HG03045 (cell line): ENCODE results near the gene SLC15A5.

Experiments used
- ATAC-seq: cut with Tn5 transposase; IDR thresholded peaks from one replicate; pipeline ENCODE4 v1.9.1; 2021; ENCODE audit warnings: mild to moderate bottlenecking, moderate library complexity; ENCODE audit not compliant: unreplicated experiment

SLC15A5 gene, protein sequence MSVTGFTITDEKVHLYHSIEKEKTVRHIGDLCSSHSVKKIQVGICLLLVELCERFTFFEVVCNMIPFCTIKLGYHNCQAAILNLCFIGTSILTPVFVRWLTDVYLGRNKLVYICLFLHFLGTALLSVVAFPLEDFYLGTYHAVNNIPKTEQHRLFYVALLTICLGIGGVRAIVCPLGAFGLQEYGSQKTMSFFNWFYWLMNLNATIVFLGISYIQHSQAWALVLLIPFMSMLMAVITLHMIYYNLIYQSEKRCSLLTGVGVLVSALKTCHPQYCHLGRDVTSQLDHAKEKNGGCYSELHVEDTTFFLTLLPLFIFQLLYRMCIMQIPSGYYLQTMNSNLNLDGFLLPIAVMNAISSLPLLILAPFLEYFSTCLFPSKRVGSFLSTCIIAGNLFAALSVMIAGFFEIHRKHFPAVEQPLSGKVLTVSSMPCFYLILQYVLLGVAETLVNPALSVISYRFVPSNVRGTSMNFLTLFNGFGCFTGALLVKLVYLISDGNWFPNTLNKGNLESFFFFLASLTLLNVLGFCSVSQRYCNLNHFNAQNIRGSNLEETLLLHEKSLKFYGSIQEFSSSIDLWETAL

DNA sequence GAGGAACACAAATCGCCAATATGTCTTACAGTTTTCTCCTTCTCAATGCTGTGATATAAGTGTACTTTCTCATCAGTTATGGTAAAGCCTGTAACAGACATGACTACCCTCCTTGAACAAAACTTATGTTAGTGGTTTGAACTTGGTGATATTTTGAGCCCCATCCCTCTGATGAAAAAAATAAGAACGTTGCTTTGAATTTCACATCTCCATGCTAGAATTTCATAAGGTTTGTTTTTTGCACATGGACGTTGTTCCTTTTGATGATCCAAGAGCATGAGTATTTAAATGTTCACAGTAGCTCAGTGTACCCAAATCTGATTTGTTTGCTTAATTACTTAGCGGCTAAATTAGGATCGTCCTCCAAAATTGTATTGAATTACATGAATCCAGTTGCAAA lies at the start of gene SLC15A5:
Gene SLC15A5, minus strand, starts transcription at position 101 of the 400 bp plus-strand sequence. Its CDS starts 0 bp downstream, at position 101.
- ATAC-seq = no peak

DNA sequence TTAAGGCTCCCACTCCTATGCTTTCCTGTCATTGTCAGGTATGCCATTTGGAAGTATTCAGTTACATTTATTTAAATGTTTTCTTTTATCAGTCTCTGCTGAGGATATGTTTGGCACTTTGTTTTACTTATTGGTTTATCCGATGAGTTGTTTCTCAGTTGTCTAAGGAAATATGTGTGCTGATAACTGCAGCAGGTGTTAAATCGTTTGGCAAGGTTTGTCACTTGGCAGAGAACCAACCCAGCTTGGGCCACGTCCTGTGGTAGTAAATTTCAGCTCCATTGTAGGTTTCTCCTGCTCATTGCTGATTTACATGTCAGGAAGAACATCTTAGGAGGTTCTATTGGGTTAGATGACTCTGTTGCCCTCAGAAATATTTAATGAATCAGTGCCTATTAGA lies 47.9 kb upstream of the SLC15A5 start:
- no peak for ATAC-seq

DNA sequence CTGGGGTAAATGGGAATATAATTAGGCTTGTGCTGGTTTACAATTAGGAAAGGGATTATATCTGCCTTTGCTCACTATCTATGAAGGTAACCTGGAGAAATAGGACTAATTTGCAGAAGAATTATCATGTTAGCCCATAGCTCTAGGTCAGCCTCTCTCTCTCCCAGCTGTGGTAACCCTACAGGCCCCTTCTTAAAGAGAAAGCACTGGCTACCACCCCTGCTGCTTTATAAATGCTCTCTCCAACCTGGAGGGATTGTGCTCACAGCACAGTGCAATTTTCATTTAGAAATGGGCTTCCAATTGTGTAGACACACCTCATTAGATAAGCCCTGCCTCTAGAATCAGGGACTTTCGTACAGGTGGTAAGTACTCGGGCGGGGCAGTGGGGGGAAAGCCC lies 47.3 kb upstream of the SLC15A5 start:
- no peak for ATAC-seq

DNA sequence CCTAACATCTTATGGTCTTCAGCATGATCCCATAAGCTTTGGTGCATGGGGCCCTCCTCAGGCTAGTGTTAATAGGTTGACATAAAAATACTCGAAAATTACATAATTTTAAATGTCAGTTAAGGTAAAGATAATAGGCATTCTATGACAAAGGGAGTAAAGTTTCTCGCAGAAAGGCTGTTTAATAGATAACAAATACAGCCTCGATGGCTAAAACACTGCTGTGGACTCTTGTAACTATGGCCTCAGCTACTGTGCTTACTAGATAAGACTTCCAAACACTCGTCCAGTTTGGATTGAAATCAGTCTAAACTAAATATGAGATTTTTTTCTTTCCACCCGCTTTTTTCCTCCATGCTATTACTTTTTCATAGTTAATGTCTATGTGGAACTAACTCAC lies 46.8 kb upstream of the SLC15A5 start:
- no peak for ATAC-seq

DNA sequence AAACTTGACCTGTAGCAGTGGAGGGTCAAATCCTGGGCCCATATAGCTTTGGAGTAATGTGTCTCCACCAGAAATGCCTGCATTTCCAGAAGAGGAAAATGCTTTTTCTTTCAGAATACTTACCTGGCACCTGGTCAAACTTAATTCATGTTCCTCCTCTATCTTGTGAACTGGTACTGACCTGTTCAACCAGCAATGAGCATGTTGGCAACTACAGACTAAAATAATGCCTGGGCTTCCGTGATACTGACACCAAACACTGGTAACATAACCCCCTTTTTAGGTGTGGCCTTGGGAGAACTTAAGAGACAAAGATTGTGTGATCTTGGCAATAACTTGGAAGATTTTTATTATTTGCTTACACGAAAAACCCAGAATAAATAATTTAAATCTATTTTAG lies 46.2 kb upstream of the SLC15A5 start:
- ATAC-seq = no peak

DNA sequence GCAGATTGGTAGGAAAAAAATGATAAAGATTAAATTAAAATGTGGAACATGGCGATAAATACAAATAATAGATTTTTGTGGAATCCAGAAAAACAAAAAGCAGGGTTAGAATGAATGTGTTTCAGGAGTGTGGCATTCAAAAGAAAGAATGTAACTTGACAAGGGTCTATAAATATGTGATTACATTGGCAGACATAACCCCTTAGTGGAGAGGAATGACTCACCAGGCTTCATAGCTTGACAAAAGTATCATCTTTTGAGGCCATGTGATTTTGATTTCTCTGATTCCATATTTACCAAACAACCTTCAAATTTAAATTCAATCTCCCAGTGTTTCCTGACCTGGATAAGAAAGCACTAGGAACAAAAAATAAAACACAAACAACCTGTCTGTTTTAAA lies 45.5 kb upstream of the SLC15A5 start:
- ATAC-seq = no peak

DNA sequence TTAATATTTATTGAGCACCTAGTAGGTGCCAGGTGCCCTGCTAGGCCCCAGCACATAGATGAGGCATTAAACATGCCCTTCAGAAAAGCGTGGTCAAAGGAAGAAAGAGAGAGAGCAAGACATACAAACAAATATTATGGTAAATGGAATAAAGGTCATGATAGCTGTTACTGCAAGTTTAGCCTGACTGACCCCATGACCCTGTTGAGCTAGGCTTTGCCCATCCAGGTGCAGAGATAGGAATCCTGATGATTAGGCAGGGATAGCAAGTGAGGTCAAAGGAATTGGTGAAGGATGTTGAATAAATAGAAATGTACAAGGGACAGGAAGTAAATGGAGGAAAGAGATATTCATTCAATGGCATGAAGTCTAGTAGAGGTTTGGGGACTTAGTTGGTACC lies 33.4 kb upstream of the SLC15A5 start:
- no peak for ATAC-seq

DNA sequence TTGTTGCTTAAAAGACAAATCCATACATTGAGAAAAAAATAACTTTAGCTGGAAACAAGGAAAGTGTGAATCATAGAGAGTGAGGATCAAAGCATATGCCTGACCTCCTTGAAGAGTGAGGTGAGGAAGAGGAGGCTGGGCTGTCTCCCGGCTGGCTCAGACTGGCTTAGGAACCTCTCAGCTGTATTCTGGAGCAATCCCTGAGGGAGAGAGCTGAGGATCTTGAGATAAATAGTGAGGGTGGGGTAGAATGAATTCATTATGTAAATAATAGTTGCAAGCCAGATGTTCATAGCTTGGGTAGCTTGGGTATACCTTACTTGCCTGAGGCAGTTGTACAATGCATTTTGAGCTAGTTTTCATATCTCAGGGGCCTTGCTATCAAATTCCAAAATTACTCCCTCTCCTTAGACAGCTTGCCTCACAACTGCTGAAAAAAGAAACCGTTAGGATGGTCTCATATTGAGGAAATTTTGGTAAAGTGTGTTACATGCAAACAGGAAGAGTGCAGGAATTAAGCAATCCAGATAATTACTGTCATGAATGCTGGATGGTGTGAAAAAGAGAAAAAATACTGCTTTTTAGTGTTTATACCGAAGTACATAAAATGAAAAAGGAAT lies 30.5 kb upstream of the SLC15A5 start:
- ATAC-seq = no peak

DNA sequence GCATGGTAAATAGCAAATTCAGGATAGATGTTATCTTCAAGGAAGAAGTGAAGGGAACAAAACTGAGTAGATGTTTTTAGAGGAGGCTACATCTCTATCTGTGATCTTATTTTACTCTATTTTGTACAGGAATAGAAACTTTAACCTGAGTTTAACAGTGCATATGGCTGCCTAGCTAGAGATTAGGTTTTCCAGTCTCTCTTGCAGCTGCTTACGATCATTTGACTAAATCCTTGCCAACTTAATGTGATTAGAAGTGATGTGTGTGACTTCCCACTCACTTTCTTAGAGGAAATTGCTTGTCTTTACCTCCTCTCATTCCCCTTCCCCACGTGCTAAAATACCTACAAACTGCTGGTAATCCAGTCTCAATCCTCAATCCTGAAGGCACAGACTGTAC lies 26.5 kb upstream of the SLC15A5 start:
- no peak for ATAC-seq

DNA sequence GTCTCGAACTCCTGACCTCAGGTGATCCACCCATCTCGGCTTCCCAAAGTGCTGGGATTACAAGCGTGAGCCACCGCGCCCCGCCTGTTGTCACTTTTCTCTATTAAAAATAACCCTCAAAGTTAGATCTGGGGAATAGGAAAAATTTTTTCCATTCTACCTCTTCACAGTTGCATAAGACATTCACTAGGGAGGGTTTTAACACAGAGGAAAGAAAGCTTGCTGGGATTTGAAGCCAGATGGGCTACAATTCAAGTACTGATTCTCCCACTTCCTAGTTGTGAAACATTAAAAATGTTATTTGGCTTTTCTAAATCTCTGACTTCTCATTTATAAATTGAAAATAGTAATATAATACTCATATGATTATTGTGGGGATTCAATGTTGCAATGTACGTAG lies 23.3 kb upstream of the SLC15A5 start:
- no peak for ATAC-seq

DNA sequence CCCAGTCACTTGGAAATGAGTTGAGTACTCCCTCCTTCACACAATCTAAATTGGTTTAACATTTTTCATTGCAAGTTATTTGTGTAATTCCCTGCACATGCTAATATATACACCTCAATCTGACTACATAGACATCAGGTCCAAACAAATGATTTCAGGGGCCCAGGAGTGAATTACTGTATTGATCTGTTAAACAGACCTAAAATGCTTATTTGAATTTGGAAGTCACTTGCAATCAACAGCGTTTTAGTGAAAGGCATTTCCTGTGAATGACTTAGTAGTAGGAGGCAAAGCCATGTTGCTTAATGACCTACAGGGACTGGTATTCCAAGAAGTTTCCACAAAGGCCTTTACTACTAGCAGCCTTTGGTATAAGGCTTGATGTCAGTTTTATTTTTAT lies 22.6 kb upstream of the SLC15A5 start:
- ATAC-seq = no peak

DNA sequence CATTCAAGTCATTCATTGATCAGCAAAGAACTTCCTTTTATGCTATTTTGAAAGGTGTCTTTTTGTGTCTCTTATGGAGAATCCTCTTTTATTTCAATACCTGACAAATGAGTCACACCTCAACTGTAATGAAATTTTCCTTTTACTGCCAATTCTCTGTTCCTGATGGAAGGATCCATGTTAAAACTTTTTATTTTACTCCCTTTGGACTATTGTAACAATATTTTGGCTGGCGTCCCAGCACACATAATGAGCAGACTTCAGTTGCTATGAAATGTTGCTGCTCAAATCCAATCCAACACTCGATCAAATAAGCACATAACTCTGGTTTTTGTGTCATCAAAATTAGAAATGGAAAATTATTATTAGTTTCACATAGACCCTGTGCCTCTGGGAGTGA lies 21.9 kb upstream of the SLC15A5 start:
- no peak for ATAC-seq

DNA sequence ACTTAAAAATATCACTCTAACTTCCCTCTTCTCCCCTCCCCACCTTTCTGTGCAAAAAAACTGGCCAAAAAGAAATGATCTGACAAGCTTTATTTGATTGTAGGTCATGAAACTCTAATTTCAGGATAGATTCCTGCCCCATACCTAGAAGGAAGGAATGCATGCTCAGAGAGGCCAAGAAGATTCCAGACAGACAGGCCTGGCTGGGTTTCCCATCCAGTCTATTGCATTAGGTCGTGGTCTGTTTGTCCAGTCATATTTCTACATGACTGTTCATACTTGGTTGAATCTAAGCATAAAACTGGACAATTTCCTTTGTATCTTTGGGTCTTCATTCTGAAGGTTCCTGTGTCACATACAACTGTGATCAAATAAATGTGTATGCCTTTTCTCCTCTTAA lies 20.0 kb upstream of the SLC15A5 start:
- ATAC-seq = no peak

DNA sequence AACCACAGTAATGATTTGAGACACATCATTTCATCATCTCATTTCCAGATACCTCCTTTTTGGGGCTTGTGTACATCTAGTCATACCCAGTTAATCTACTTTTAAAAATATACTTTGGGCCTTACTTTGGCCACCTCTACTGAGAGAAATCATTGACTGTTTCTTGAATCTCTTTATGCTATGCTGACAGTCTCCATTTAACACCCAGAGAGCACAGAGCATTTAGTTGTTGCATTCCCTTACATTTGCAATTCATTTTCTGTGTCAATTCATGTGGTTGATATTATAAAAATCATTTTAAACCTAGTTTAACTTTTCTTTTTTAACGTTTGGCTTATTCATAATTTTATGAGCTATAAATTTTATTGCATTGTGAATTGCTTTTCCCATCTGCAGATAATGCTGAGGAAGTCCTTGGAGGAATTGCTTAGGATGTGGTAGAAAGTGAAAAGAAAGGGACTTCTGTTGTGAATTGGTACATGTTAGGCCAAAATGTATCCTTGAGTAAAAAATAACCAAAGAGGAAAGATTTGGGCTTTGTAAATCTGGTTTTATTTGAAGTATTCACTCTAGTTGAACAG lies 17.0 kb upstream of the SLC15A5 start:
- no peak for ATAC-seq

DNA sequence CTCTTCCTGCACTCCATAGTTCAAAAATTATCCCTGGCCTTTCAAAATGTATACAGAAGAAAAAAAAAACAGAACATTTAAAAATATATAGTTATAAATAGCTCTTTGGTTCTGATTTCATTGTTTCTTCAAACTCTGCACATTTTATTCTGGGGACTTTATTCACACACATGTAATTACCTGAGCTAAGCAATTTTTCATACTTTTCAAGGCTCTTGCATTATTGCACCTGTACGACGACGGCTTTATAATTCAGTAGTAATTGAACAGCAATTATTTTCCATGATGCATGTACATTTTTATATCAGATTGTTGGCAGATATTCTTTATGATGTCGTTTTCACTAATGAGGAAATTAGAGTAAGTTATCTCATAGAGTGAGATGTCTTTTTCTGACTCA lies 13.5 kb upstream of the SLC15A5 start:
- ATAC-seq = no peak

DNA sequence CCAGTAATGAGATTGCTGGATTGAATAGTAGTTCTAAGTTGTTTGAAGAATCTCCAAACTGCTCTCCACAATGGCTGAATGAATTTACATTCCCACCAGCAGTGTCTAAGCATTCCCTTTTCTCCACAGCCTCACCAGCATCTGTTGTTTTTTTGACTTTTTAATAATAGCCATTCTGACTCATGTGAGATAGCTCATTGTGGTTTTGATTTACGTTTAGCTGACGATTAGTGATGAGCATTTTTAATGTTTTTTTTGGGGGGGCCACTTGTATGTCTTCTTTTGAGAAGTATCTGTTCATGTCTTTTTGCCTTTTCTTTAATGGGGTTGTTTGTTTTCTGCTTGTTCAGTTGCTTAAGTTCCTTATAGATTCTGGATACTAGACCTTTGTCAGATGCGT lies 8.1 kb upstream of the SLC15A5 start:
- no peak for ATAC-seq

DNA sequence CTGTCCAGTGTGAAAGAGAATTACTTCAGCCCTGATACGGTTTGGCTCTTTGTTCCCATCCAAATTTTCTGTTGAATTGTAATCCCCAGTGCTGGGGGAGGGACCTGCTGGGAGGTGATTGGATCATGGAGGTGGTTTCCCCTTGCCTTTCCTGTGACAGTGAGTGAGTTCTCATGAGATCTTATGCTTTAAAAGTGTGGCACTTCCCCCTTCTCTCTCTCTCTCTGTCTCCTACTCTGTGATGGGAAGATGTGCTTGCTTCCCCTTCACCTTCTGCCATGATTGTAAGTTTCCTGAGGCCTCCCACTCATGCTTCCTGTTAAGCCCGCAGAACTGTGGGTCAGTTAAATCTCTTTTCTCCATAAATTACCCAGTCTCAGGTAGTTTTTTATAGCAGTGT lies 5.5 kb upstream of the SLC15A5 start:
- no peak for ATAC-seq

DNA sequence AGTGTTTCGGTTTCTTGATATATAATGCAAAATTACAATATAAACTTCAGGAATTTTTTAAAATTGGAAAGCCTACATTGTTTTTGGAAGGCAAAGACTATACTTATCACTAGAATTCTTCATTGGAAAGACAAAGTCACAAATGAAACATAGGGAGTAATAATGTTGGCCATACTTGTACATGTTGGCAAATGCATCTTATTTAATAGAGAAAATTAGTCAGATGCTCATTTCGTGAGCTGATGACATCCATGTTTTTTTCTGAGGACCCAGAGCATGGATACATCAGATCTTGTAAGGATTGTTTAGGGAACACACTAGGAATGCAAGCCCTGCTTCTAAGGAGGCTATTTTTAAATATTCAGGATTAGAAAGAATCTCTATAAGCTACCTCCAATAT lies 4.6 kb upstream of the SLC15A5 start:
- no peak for ATAC-seq

DNA sequence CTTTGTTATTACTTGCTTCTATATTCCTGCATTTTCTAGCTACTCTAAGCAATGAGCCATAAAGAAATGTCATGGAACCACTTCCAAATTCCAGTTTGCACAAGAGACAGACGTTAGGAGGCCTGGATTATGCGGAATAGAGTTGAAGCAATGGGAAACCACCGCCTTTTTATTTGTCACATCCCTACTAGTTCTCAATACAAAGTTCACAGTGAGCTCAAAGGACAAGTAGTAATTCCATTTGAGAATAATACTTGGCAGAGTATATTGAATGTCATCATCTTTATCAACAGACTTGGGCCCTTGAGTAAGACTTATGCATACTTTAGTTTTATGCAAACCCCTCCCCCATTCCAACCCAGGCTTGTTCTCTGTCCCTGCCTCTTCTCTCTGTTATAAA lies 3.7 kb upstream of the SLC15A5 start:
- no peak for ATAC-seq

DNA sequence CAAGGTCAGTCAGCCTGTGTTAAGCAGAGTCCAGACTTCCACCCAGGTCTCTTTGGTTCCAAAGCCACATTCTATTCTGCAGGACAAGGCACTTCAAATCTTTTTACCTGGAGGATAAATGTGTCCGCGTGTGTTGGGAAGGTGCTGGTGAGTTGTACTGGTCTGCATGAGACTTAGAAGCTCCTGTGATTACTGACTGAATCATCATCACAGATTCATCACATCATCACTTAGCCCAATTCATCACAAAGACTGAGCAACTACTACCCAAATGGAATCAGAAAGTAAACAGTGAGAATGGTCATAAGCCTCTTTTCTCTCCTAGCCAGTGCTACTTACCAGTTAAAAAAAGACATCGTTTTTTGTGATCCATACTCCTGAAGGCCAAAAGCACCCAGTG lies 5.3 kb downstream of the SLC15A5 start:
- no peak for ATAC-seq

DNA sequence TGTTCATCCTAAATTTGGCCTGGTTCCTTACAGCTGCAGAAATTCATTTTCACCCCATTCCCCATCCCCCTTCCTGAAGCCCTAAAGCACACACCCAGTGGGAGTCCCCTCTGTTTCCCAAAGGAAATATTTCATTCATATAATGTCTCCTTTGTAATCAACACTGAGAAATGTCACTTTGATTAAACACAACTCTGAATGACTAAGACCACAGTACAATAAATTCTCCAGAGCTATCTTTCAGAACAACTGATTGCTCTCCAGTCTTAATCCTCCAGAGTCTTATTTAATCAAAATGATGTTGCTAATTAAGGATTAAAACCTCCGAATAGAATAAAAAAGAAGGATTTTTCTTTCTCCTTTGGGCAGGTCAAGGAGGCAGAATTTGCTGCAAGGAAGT lies 6.4 kb downstream of the SLC15A5 start:
- no peak for ATAC-seq

DNA sequence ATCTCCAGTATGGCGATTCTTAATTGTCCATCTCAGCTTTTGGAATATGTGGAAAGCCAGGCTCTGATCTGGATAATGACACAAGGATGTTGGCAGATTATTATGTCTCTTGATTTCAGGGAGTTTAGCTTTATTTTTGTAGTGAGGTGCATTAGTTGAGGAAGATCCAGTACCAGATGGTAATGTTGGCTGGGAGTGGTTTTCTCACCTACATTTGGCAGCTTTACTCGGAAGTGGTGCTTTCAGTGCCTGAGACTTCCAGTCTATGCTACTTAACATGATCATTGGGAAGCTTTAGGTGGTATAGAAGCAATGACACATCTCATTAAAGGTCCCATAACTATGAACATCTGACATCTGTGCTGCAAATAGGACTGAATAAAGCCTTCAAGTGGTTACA lies 7.5 kb downstream of the SLC15A5 start:
- no peak for ATAC-seq
